Thoracic aorta (tissue), 2 donors: ENCODE data around the gene MAD1L1. TPM values are rescaled to one million over a fixed set of nuclear protein-coding genes. Genes with fewer than 3 reads are reported as not detected.

Experiments used
- ATAC-seq: fragments of 150-250 bp; one replicate; pipeline ENCODE4 v1.8.0; 2017; ENCODE audit warnings: low read depth; ENCODE audit not compliant: insufficient number of reproducible peaks, low FRiP score
- DNase-seq: peaks from one replicate; pipeline ENCODE4 v3.0.0-alpha.2; 2020; ENCODE audit warnings: low spot score
- H3K27ac ChIP-seq, 2 donors: fragments of 200-600 bp; sonication (generic); 1 replicate in 1 of 2; 2 replicates in 1 of 2; pipeline ENCODE4 v1.5.1; 2016; ENCODE audit warnings: mild to moderate bottlenecking in 2 of 2, moderate library complexity in 2 of 2
- H3K27me3 ChIP-seq: fragments of 200-600 bp; sonication (generic); replicated peaks from 2 replicates; pipeline ENCODE4 v1.6.0; 2016; ENCODE audit warnings: mild to moderate bottlenecking; ENCODE audit not compliant: insufficient read depth
- H3K36me3 ChIP-seq: fragments of 200-600 bp; sonication (generic); one replicate; pipeline ENCODE4 v1.5.1; 2016
- H3K4me1 ChIP-seq, 2 donors: fragments of 200-600 bp; sonication (generic); 1 replicate in 1 of 2; 2 replicates in 1 of 2; pipeline versions ENCODE4 v1.5.1 to v1.6.0; 2016; ENCODE audit warnings: low read depth in 2 of 2, mild to moderate bottlenecking in 1 of 2; ENCODE audit not compliant: control insufficient read depth in 1 of 2
- H3K4me3 ChIP-seq: fragments of 200-600 bp; sonication (generic); 2 replicates; pipeline ENCODE4 v1.5.1; 2016; ENCODE audit warnings: mild to moderate bottlenecking
- H3K9me3 ChIP-seq: fragments of 200-600 bp; sonication (generic); 2 replicates; pipeline ENCODE4 v1.5.1; 2016
- total RNA-seq, 2 donors: library from RNA; depleted of rRNA; stranded (reverse); fragments of >200 nt; gene quantifications; one replicate each; pipeline versions ENCODE4 v1.1.0 to v1.2.3, GENCODE V29; 2016
- TF ChIP-seq, protein P1 (sequence below): fragments of 200-600 bp; sonication (generic); IDR thresholded peaks from one replicate; pipeline ENCODE4 v1.5.1; 2019; ENCODE audit warnings: antibody characterized with exemption

Gene MAD1L1
- total RNA-seq, 2 donors from 2014 or later, result 27.4 to 41.3 TPM

DNA sequence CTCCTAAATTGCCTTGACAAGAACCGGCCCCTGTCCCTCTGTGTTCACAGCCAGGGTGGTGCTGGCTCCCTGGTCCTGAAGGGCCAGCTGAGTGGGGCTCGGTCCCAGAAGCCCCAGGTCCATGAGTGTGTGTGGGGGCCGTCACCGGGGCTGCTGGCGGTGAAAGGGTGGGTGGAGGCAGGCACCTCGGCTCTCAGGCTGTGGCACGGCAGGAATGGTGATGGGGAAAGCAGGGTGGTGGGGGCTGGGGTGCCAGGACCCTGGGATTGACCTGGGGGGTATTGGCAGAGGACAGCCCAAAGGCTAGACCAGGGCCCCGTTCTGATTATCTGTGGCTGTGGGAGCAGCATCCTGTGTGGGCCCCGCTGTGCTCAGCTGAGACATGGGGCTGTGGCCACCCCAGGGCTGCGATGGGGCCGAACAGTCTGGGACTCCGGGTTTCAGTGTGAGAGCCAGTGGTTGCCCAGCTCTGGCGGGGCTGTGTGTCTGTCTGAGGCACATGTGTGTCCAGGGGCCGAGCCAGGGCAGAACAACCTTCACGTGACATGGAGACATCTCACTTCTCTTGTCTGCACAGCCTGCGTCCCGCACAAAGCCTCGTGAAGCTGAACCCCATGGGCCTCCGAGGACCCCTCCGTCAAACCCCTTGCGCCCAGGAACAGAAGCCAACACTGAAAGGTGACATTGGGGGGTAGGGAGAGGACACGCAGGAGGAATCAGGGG, 418.5 kb downstream of the MAD1L1 start:
- TF ChIP-seq, protein P1, sequence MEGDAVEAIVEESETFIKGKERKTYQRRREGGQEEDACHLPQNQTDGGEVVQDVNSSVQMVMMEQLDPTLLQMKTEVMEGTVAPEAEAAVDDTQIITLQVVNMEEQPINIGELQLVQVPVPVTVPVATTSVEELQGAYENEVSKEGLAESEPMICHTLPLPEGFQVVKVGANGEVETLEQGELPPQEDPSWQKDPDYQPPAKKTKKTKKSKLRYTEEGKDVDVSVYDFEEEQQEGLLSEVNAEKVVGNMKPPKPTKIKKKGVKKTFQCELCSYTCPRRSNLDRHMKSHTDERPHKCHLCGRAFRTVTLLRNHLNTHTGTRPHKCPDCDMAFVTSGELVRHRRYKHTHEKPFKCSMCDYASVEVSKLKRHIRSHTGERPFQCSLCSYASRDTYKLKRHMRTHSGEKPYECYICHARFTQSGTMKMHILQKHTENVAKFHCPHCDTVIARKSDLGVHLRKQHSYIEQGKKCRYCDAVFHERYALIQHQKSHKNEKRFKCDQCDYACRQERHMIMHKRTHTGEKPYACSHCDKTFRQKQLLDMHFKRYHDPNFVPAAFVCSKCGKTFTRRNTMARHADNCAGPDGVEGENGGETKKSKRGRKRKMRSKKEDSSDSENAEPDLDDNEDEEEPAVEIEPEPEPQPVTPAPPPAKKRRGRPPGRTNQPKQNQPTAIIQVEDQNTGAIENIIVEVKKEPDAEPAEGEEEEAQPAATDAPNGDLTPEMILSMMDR, result no peak
- DNase-seq, result no peak

DNA sequence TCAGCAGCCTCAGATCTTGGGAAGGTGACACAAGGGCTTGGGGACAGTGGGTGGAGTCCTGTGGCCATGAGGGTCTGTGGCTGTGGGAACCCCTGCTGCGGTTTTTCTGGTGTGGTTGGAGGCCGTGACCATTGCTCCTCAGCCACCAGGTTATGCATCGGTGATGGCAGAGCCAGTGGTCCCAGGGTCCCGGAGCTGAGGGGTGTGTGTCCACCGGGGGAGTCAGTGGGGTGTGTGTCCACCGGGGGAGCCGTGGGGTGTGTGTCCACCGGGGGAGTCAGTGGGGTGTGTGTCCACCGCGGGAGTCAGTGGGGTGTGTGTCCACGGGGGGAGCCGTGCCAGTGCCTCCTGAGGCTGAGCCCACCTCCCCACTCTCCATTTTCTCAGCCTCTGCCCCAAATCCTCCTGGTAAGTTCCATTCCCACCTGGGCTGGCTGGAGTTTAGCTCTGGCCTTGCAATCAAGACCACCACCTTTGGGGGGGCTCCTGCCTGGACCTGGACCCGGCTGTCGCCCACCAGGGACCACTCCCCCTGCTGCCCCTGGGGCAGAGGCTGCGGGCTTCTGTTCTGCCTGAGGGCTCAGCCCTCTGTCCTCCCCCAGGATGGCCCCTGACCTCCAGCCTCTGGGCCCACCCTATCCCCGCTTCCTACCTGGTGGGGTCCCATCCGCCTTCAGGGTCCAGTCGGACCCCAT, 419.2 kb downstream of the MAD1L1 start:
- H3K9me3 ChIP-seq, result no peaks in the 10 kb centered on the region
- DNase-seq (no peak), ATAC-seq (no peak)
- H3K4me1 ChIP-seq, result peaks cover 4 to 39% of the 10 kb centered on the region in 2 donors
- H3K27me3 ChIP-seq, result no peaks in the 10 kb centered on the region
- no peak overlapping the region for H3K27ac ChIP-seq
- peaks cover 3% of the 10 kb centered on the region for H3K36me3 ChIP-seq
- no peak overlapping the region for H3K4me3 ChIP-seq
- TF ChIP-seq, protein P1, result no peak

More for the DNA sequence above, 418.5 kb downstream of the MAD1L1 start:
- ATAC-seq, result no peak
- Histone ChIP-seq H3K27me3 (no peaks in the 10 kb centered on the region), H3K9me3 (no peaks in the 10 kb centered on the region), H3K4me3 (no peak overlapping the region), H3K4me1 (peaks cover 4 to 39% of the 10 kb centered on the region in 2 donors), H3K27ac (no peak overlapping the region), H3K36me3 (peaks cover 3% of the 10 kb centered on the region)

DNA sequence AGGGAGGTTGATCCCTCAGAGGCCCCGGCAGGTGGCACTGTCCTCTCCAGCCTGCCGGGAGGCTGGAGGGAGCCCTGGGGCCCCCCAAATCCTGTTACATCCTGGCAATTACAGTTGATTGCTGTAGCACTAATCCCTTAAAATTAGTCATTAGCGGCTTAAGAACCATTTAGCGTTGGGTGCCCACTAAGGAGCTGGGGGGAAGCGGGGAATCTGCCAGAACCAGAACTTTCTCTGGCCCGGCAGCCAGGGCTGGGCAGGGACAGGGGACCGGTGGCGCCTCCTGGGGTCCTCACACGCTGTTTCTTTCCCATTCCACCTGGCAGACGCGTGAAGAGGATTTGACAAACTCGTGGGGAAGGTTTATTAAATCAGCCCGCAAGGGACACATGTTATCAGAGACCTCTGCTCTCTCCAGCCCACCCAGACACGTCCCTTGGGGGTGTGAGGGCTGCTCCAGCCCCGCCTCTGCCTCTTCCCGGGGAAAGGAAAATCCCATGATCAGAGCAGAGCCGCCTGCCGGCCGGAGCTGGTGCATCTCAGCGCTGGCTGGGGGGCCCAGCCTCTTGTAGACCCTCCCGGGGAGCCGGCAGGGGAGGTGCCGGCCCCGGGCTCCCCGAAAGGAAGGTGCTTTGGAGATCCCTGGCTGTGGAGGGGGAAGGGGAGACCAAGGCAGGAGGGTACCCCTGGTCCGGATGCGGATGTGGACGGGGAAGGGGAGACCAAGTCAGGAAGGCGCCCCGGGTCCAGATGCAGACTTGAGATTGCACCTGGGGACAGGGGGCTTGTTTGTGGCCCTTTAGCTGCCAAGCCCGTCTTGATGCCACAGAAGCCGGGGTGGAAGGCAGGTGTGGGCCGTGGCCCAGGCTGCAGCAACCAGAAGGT, 420.0 kb downstream of the MAD1L1 start:
- TF ChIP-seq, protein P1, result no peak
- H3K4me1 ChIP-seq, result peaks cover 0 to 31% of the 10 kb centered on the region in 2 donors
- H3K4me3 ChIP-seq, result no peak overlapping the region
- H3K9me3 ChIP-seq, result no peaks in the 10 kb centered on the region
- ATAC-seq, result no peak
- no peak for DNase-seq
- no peaks in the 10 kb centered on the region for H3K27me3 ChIP-seq
- H3K36me3 ChIP-seq, result peaks cover 3% of the 10 kb centered on the region
- H3K27ac ChIP-seq, result no peak overlapping the region

DNA sequence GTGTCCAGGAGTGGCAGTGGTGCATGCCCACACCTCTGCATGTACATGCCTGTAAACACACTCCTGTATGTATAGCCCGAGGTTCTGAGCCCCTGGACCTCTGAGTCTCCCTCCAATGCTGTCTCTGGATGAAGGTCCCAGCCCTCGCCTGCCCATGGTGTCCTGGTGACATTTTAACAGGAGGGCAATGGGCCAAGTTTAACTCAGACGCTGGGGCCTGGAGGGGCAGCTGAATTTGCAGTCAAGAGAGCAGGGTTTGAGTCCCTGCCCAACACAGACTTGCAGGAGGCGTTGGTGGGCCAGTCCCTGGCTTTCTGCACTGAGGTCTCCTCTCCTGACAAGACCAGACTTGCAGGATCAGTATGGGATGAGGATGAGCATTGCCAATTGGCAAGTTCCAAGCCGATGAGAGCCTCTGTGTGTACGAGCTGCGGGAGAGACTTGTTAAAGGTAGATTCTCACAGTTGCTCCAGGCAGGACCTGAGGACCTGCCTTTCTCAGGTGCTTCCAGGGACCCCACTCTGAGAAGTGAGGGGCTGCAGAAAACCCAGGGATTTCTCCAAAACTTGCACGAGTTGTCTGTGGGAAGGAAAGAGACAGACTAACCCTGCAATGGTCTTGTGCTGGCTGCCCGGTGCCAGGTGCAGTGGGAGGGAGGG, 420.8 kb downstream of the MAD1L1 start:
- DNase-seq (no peak), ATAC-seq (no peak)
- no peak overlapping the region for H3K4me3 ChIP-seq
- no peaks in the 10 kb centered on the region for H3K9me3 ChIP-seq
- peaks cover 0 to 28% of the 10 kb centered on the region in 2 donors for H3K4me1 ChIP-seq
- TF ChIP-seq, protein P1, result no peak
- no peaks in the 10 kb centered on the region for H3K27me3 ChIP-seq
- no peak overlapping the region for H3K27ac ChIP-seq
- H3K36me3 ChIP-seq, result peaks cover 3% of the 10 kb centered on the region
